CD4-positive, CD25-positive, alpha-beta regulatory T cell (primary cell): ENCODE results near the gene RPS19. TPM values are rescaled to one million over a fixed set of nuclear protein-coding genes. Genes with fewer than 3 reads are reported as not detected.

ENCODE experiments used
- ATAC-seq, 2 donors: fragments of 150-1000 bp; cut with Tn5 transposase; one replicate each; pipeline ENCODE4 v1.10.0; 2021; ENCODE audit warnings: low read depth in 2 of 2, moderate number of reproducible peaks in 2 of 2, moderate library complexity in 1 of 2
- DNase-seq, 3 donors: peaks; one replicate each; pipeline versions ENCODE4 v3.0.0 to v3.0.0-alpha.2; 2012 to 2022; ENCODE audit warnings: mixed read lengths in 1 of 3
- H3K27ac ChIP-seq: one replicate; pipeline ENCODE4 v1.7.0; 2013; ENCODE audit warnings: mild to moderate bottlenecking, low read length; ENCODE audit not compliant: insufficient read depth, poor library complexity, severe bottlenecking
- H3K27me3 ChIP-seq: one replicate; pipeline ENCODE4 v1.7.0; 2013; ENCODE audit warnings: low read length; ENCODE audit not compliant: control insufficient read depth, insufficient read depth
- H3K36me3 ChIP-seq: one replicate; pipeline ENCODE4 v1.7.0; 2013; ENCODE audit warnings: mild to moderate bottlenecking, low read length, moderate library complexity; ENCODE audit not compliant: control insufficient read depth, insufficient read depth
- H3K4me1 ChIP-seq: 2 replicates; pipeline ENCODE4 v1.7.0; 2013; ENCODE audit warnings: mild to moderate bottlenecking, low read length; ENCODE audit not compliant: insufficient read depth, control insufficient read depth, poor library complexity, severe bottlenecking
- H3K4me3 ChIP-seq: one replicate; pipeline ENCODE4 v1.7.0; 2013; ENCODE audit warnings: low read depth, mild to moderate bottlenecking, low read length, moderate library complexity
- H3K9me3 ChIP-seq, 2 experiments: 1 replicate in 1 of 2; 2 replicates in 1 of 2; pipeline ENCODE4 v1.7.0; 2013; ENCODE audit warnings: low read length in 2 of 2, mild to moderate bottlenecking in 1 of 2, moderate library complexity in 1 of 2; ENCODE audit not compliant: control insufficient read depth in 2 of 2
- H3K27ac Mint-ChIP-seq, 3 donors: one replicate each; pipeline ENCODE4 v1.8.0; 2020 to 2022; ENCODE audit warnings: mild to moderate bottlenecking in 3 of 3, mixed read lengths in 3 of 3, moderate library complexity in 2 of 3
- H3K27me3 Mint-ChIP-seq: one replicate; pipeline ENCODE4 v1.8.0; 2022; ENCODE audit warnings: mild to moderate bottlenecking, mixed read lengths
- H3K36me3 Mint-ChIP-seq: one replicate; pipeline ENCODE4 v1.8.0; 2020; ENCODE audit warnings: mixed read lengths
- H3K4me1 Mint-ChIP-seq, 4 donors: one replicate each; pipeline ENCODE4 v1.8.0; 2020 to 2022; ENCODE audit warnings: mixed read lengths in 4 of 4, mild to moderate bottlenecking in 1 of 4
- H3K4me3 Mint-ChIP-seq, 4 donors: one replicate each; pipeline ENCODE4 v1.8.0; 2020 to 2022; ENCODE audit warnings: mild to moderate bottlenecking in 4 of 4, mixed read lengths in 4 of 4, moderate library complexity in 3 of 4
- H3K9me3 Mint-ChIP-seq, 7 donors: one replicate each; pipeline ENCODE4 v1.8.0; 2020 to 2022; ENCODE audit warnings: mixed read lengths in 7 of 7, mild to moderate bottlenecking in 3 of 7, moderate library complexity in 2 of 7
- polyA plus RNA-seq, 4 donors: library from polyadenylated mRNA; unstranded; fragments of 300-500 nt; fragmentation: Illumina TruSeq; gene quantifications; one replicate each; pipeline ENCODE4 v1.2.3, GENCODE V29; 2021
- total RNA-seq: library from RNA; stranded (reverse); gene quantifications from one replicate; pipeline ENCODE4 v1.2.3, GENCODE V29; 2022

RPS19 gene
- total and polyA plus RNA-seq, 5 donors from 2014 or later: 2,081 to 5,716 (median 4,216) TPM

GRCh38 chr19:41880329-41880708 is 20.3 kb downstream of the RPS19 start:
- Histone ChIP-seq H3K9me3 (no peaks in the 10 kb centered on the region), H3K36me3 (no peaks in the 10 kb centered on the region), H3K4me1 (peaks cover 73% of the 10 kb centered on the region), H3K4me3 (no peak overlapping the region), H3K27me3 (no peaks in the 10 kb centered on the region), H3K27ac (peak overlapping the region; percentile 57)
- ATAC-seq: no peak
- H3K27me3 Mint-ChIP-seq: peaks cover 4% of the 10 kb centered on the region
- no peak for DNase-seq
- H3K4me1 Mint-ChIP-seq: peaks cover 4 to 75% (median 30%) of the 10 kb centered on the region in 4 donors
- H3K9me3 Mint-ChIP-seq: peaks cover 0 to 2% (median 0%) of the 10 kb centered on the region in 7 donors
- H3K27ac Mint-ChIP-seq: peak overlapping the region; percentile 88 to 99 (median 95)
- peak overlapping the region in 3 of 4 donors; percentile 62 to 83 (median 62) for H3K4me3 Mint-ChIP-seq
- peaks cover 15% of the 10 kb centered on the region for H3K36me3 Mint-ChIP-seq

DNA sequence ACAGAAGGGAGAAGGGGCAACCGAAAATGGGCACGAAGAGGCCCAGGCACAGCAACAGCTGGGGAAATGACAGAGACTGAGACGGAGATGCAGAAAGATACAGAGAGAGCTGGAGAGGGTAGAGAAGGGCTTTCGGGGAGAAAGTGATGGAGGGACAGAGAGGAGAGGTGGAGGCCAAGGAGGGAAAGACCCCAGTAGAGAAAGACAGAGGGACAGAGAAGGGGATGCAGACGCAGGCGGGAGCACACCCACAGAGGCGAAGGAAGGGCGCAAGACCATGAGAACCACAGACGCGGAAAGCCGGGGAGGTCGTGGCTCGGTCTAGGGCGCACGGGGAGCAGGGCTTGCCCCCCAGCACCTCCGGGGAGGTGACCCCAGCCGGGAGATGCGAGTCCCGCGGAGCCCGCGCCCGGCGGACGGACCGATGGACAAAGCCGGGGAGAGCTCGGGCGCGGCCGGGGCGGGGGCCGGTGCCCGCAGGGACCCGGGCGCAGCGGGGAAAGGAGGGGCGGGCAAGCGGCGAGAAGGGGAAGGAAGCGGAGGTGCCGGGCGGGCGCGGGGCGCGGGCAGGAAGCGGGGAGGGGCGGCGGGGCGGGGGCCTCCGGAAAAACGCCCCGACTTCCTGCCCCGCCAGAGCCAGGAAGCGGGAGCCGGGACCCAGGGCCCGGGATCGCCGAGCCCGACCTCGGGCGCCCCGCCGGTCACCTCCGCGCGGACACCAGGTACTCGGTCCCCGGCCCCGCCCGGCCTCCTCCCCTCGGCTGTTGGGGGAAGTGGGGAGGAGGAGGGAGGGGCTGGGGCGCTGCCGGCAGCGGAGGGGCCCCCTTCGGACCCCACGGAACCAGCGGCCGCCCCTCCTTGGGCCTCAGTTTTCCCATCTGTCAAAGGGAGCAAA is 22.8 kb downstream of the RPS19 start, which contains the start of gene ARHGEF1:
ARHGEF1 (plus strand) TSS at position 617 of the 895 bp plus-strand sequence. CDS start 4,899 bp downstream, outside the sequence.
- peaks cover 0 to 65% (median 26%) of the 10 kb centered on the region in 4 donors for H3K4me1 Mint-ChIP-seq
- Histone ChIP-seq H3K27ac (peak within 1 kb of the TSS; percentile 90), H3K27me3 (no peaks in the 10 kb centered on the region), H3K4me3 (peak within 1 kb of the TSS; percentile 99), H3K9me3 (no peaks in the 10 kb centered on the region), H3K36me3 (peaks cover 4% of the 10 kb centered on the region), H3K4me1 (peaks cover 71% of the 10 kb centered on the region)
- H3K4me3 Mint-ChIP-seq: peak within 1 kb of the TSS; percentile 99 to 100 (median 100)
- H3K9me3 Mint-ChIP-seq: peaks cover 0 to 2% (median 0%) of the 10 kb centered on the region in 7 donors
- no peaks in the 10 kb centered on the region for H3K27me3 Mint-ChIP-seq
- DNase-seq (peak; percentile 59 to 77 (median 66)), ATAC-seq (peak in 1 of 2 donors; percentile 2)
- H3K27ac Mint-ChIP-seq: peak within 1 kb of the TSS; percentile 99 to 100 (median 100)
- peaks cover 34% of the 10 kb centered on the region for H3K36me3 Mint-ChIP-seq

GRCh38 chr19:41883463-41883820 is 23.4 kb downstream of the RPS19 start:
- ATAC-seq (no peak), DNase-seq (no peak)
- Histone ChIP-seq H3K4me3 (peak overlapping the region; percentile 99), H3K9me3 (no peaks in the 10 kb centered on the region), H3K27ac (peak overlapping the region; percentile 90), H3K27me3 (no peaks in the 10 kb centered on the region), H3K36me3 (peaks cover 4% of the 10 kb centered on the region), H3K4me1 (peaks cover 71% of the 10 kb centered on the region)
- H3K4me1 Mint-ChIP-seq: peaks cover 0 to 63% (median 28%) of the 10 kb centered on the region in 4 donors
- H3K9me3 Mint-ChIP-seq: peaks cover 0 to 2% (median 0%) of the 10 kb centered on the region in 7 donors
- peak overlapping the region; percentile 99 to 100 (median 100) for H3K4me3 Mint-ChIP-seq
- H3K36me3 Mint-ChIP-seq: peaks cover 40% of the 10 kb centered on the region
- peak overlapping the region; percentile 97 to 100 (median 97) for H3K27ac Mint-ChIP-seq
- no peaks in the 10 kb centered on the region for H3K27me3 Mint-ChIP-seq

DNA sequence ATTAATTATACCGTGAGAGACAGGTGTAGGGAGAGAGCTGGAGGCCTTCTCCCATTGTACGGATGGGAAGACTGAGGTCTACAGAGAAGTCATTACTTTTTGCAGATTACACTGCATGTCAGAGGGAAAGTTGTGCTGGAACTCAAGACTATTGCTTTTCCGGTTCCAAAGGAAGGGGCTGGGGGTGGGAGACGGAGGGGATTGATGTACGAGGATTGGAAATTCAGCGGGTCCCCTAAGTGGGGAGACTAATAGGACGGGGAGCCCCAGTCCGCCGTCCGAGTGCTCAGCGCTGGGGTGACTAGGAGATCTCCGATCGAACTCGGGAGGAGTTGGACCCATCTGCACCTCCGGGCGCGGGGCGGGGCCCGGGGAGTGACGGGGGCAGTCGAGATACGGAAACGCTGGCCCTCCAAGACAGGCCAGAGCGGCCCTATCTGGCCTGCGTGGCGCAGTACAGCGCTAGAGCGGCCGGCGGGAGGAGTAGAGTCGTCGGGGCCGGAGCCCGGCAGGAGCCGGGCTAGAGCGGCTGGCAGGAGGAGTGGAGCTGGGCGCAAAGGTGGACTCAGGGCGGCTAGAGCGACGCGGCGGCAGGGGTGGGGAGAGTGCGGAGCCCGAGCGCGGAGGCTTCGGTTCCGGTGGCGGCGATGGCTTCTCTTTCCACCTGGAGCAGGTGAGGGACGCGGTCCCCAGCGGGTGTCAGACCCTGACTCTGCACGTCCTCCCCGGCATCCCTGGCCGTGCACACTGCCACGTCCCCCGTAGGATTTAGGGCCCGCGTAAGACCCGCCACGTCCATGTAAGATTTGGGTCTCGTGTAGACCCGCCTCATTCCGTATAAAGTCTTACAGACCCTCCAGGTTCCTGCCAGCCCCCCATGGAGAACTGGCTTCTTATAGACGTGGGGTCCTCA is 24.0 kb downstream of the RPS19 start:
- Histone ChIP-seq H3K27me3 (no peaks in the 10 kb centered on the region), H3K36me3 (peaks cover 10% of the 10 kb centered on the region), H3K9me3 (no peaks in the 10 kb centered on the region), H3K4me1 (peaks cover 71% of the 10 kb centered on the region), H3K27ac (peak overlapping the region; percentile 90), H3K4me3 (peak overlapping the region; percentile 99)
- ATAC-seq (peak; percentile 74 to 78), DNase-seq (peak; percentile 79 to 95 (median 86))
- Mint-ChIP-seq H3K27ac (peak overlapping the region; percentile 97 to 100 (median 97)), H3K9me3 (peaks cover 0 to 2% (median 0%) of the 10 kb centered on the region in 7 donors), H3K4me3 (peak overlapping the region; percentile 99 to 100 (median 100)), H3K27me3 (no peaks in the 10 kb centered on the region), H3K4me1 (peaks cover 0 to 63% (median 31%) of the 10 kb centered on the region in 4 donors), H3K36me3 (peaks cover 44% of the 10 kb centered on the region)

GRCh38 chr19:41886761-41887710 is 27.0 kb downstream of the RPS19 start:
- Mint-ChIP-seq H3K36me3 (peaks cover 54% of the 10 kb centered on the region), H3K27ac (peak overlapping the region; percentile 97 to 100 (median 99)), H3K27me3 (no peaks in the 10 kb centered on the region), H3K4me3 (peak overlapping the region; percentile 99 to 100 (median 100)), H3K4me1 (peaks cover 5 to 64% (median 42%) of the 10 kb centered on the region in 4 donors), H3K9me3 (peaks cover 0 to 2% (median 0%) of the 10 kb centered on the region in 7 donors)
- Histone ChIP-seq H3K4me1 (peaks cover 76% of the 10 kb centered on the region), H3K9me3 (no peaks in the 10 kb centered on the region), H3K4me3 (peak overlapping the region; percentile 99), H3K36me3 (peaks cover 31% of the 10 kb centered on the region), H3K27me3 (no peaks in the 10 kb centered on the region), H3K27ac (peak overlapping the region; percentile 90)
- DNase-seq (peak; percentile 59 to 93 (median 85)), ATAC-seq (peak; percentile 37 to 47)

- H3K4me3 ChIP-seq: peak overlapping the region; percentile 99
- no peaks in the 10 kb centered on the region for H3K9me3 Mint-ChIP-seq
- DNase-seq (peak; percentile 67 to 89 (median 79)), ATAC-seq (peak; percentile 60 to 68)
- H3K4me1 ChIP-seq: peaks cover 78% of the 10 kb centered on the region
- H3K36me3 Mint-ChIP-seq: peaks cover 50% of the 10 kb centered on the region
- H3K36me3 ChIP-seq: peaks cover 39% of the 10 kb centered on the region
- peaks cover 5 to 59% (median 36%) of the 10 kb centered on the region in 4 donors for H3K4me1 Mint-ChIP-seq
- peak overlapping the region; percentile 97 to 100 (median 99) for H3K27ac Mint-ChIP-seq
- H3K4me3 Mint-ChIP-seq: peak overlapping the region; percentile 99 to 100 (median 100)
- no peaks in the 10 kb centered on the region for H3K27me3 Mint-ChIP-seq
- no peaks in the 10 kb centered on the region for H3K9me3 ChIP-seq
- H3K27ac ChIP-seq: peak overlapping the region; percentile 90
- no peaks in the 10 kb centered on the region for H3K27me3 ChIP-seq
Observed at GRCh38 chr19:41887711-41888382, 27.8 kb downstream of the RPS19 start.
